Measurements from ENCODE around the gene SNUPN.
A peak's percentile ranks its signal among the peaks of the same experiment; 100 is the strongest.

SNUPN gene

GRCh38 chr15:75651810-75652543 is 26.5 kb upstream of the SNUPN start:
- Histone ChIP-seq H3K4me3 (ENCODE audit: extremely low read depth, insufficient read depth, low read length, poor library complexity, severe bottlenecking) (peak overlapping the region; percentile 24), H3K4me1 (ENCODE audit: control insufficient read depth, insufficient read depth, low read length, poor library complexity, severe bottlenecking) (peaks cover 42% of the 10 kb centered on the region), H3K27ac (ENCODE audit: low read depth, low read length, severe bottlenecking) (no peak overlapping the region), H3K9me3 (ENCODE audit: control insufficient read depth, low read length) (no peaks in the 10 kb centered on the region), H3K36me3 (ENCODE audit: control insufficient read depth, insufficient read depth, low read length) (peaks cover 60% of the 10 kb centered on the region)
- WGBS, 2 experiments (ENCODE audit: insufficient coverage in 2 of 2): 100% methylated on average over 1 of the region's 2 CpGs

- H3K4me3 ChIP-seq (ENCODE audit: extremely low read depth, insufficient read depth, low read length, poor library complexity, severe bottlenecking): peak overlapping the region; percentile 24
Observed at GRCh38 chr15:75650908-75651809, 25.6 kb upstream of the SNUPN start.

GRCh38 chr15:75649848-75650247 is 24.3 kb upstream of the SNUPN start:
- peaks cover 42% of the 10 kb centered on the region for H3K4me1 ChIP-seq (ENCODE audit: control insufficient read depth, insufficient read depth, low read length, poor library complexity, severe bottlenecking)
- 95 to 96% methylated on average over 13 to 17 of the region's 18 CpGs for WGBS, 2 experiments (ENCODE audit: insufficient coverage in 2 of 2)
- H3K4me3 ChIP-seq (ENCODE audit: extremely low read depth, insufficient read depth, low read length, poor library complexity, severe bottlenecking): peak overlapping the region; percentile 24
- H3K36me3 ChIP-seq (ENCODE audit: control insufficient read depth, insufficient read depth, low read length): peaks cover 41% of the 10 kb centered on the region
- no peak overlapping the region for H3K27ac ChIP-seq (ENCODE audit: low read depth, low read length, severe bottlenecking)
- H3K9me3 ChIP-seq (ENCODE audit: control insufficient read depth, low read length): no peaks in the 10 kb centered on the region

More at GRCh38 chr15:75650908-75651809, 25.6 kb upstream of the SNUPN start:
- Histone ChIP-seq H3K27ac (ENCODE audit: low read depth, low read length, severe bottlenecking) (no peak overlapping the region), H3K9me3 (ENCODE audit: control insufficient read depth, low read length) (no peaks in the 10 kb centered on the region), H3K36me3 (ENCODE audit: control insufficient read depth, insufficient read depth, low read length) (peaks cover 52% of the 10 kb centered on the region), H3K4me1 (ENCODE audit: control insufficient read depth, insufficient read depth, low read length, poor library complexity, severe bottlenecking) (peaks cover 42% of the 10 kb centered on the region)
- 80 to 91% methylated on average over 7 to 9 of the region's 9 CpGs for WGBS, 2 experiments (ENCODE audit: insufficient coverage in 2 of 2)

GRCh38 chr15:75649045-75649761 is 23.7 kb upstream of the SNUPN start:
- Histone ChIP-seq H3K9me3 (ENCODE audit: control insufficient read depth, low read length) (no peaks in the 10 kb centered on the region), H3K4me3 (ENCODE audit: extremely low read depth, insufficient read depth, low read length, poor library complexity, severe bottlenecking) (peak overlapping the region; percentile 68), H3K36me3 (ENCODE audit: control insufficient read depth, insufficient read depth, low read length) (peaks cover 35% of the 10 kb centered on the region), H3K4me1 (ENCODE audit: control insufficient read depth, insufficient read depth, low read length, poor library complexity, severe bottlenecking) (peaks cover 42% of the 10 kb centered on the region), H3K27ac (ENCODE audit: low read depth, low read length, severe bottlenecking) (peak overlapping the region; percentile 88)
- WGBS, 2 experiments (ENCODE audit: insufficient coverage in 2 of 2): 86 to 87% methylated on average over 16 to 19 of the region's 19 CpGs

- Histone ChIP-seq H3K4me1 (ENCODE audit: control insufficient read depth, insufficient read depth, low read length, poor library complexity, severe bottlenecking) (peaks cover 42% of the 10 kb centered on the region), H3K27ac (ENCODE audit: low read depth, low read length, severe bottlenecking) (peak overlapping the region; percentile 88), H3K9me3 (ENCODE audit: control insufficient read depth, low read length) (no peaks in the 10 kb centered on the region), H3K36me3 (ENCODE audit: control insufficient read depth, insufficient read depth, low read length) (peaks cover 29% of the 10 kb centered on the region), H3K4me3 (ENCODE audit: extremely low read depth, insufficient read depth, low read length, poor library complexity, severe bottlenecking) (peak overlapping the region; percentile 68)
- 2% methylated on average over 32 to 34 of the region's 34 CpGs for WGBS, 2 experiments (ENCODE audit: insufficient coverage in 2 of 2)
Observed at GRCh38 chr15:75648156-75649000, 22.9 kb upstream of the SNUPN start.

GRCh38 chr15:75647370-75648155 is 22.0 kb upstream of the SNUPN start, which contains the start of gene SNX33:
TSS of gene SNX33 (plus strand) at chr15:75647912. CDS start at chr15:75649103, 1,191 bp downstream.
- peak within 1 kb of the TSS; percentile 68 for H3K4me3 ChIP-seq (ENCODE audit: extremely low read depth, insufficient read depth, low read length, poor library complexity, severe bottlenecking)
- WGBS, 2 experiments (ENCODE audit: insufficient coverage in 2 of 2): 0 to 1% methylated on average over 39 to 43 of the region's 76 CpGs
- H3K9me3 ChIP-seq (ENCODE audit: control insufficient read depth, low read length): no peaks in the 10 kb centered on the region
- H3K36me3 ChIP-seq (ENCODE audit: control insufficient read depth, insufficient read depth, low read length): peaks cover 25% of the 10 kb centered on the region
- peak within 1 kb of the TSS; percentile 88 for H3K27ac ChIP-seq (ENCODE audit: low read depth, low read length, severe bottlenecking)
- H3K4me1 ChIP-seq (ENCODE audit: control insufficient read depth, insufficient read depth, low read length, poor library complexity, severe bottlenecking): peaks cover 34% of the 10 kb centered on the region

GRCh38 chr15:75646944-75647364 is 21.4 kb upstream of the SNUPN start:
- peak overlapping the region; percentile 88 for H3K27ac ChIP-seq (ENCODE audit: low read depth, low read length, severe bottlenecking)
- 2 to 11% methylated on average over 10 to 13 of the region's 26 CpGs for WGBS, 2 experiments (ENCODE audit: insufficient coverage in 2 of 2)
- H3K9me3 ChIP-seq (ENCODE audit: control insufficient read depth, low read length): no peaks in the 10 kb centered on the region
- peak overlapping the region; percentile 68 for H3K4me3 ChIP-seq (ENCODE audit: extremely low read depth, insufficient read depth, low read length, poor library complexity, severe bottlenecking)
- H3K4me1 ChIP-seq (ENCODE audit: control insufficient read depth, insufficient read depth, low read length, poor library complexity, severe bottlenecking): peaks cover 28% of the 10 kb centered on the region
- H3K36me3 ChIP-seq (ENCODE audit: control insufficient read depth, insufficient read depth, low read length): peaks cover 23% of the 10 kb centered on the region

GRCh38 chr15:75646112-75646943 is 20.8 kb upstream of the SNUPN start:
- Histone ChIP-seq H3K4me3 (ENCODE audit: extremely low read depth, insufficient read depth, low read length, poor library complexity, severe bottlenecking) (peak overlapping the region; percentile 68), H3K9me3 (ENCODE audit: control insufficient read depth, low read length) (no peaks in the 10 kb centered on the region), H3K36me3 (ENCODE audit: control insufficient read depth, insufficient read depth, low read length) (peaks cover 19% of the 10 kb centered on the region), H3K4me1 (ENCODE audit: control insufficient read depth, insufficient read depth, low read length, poor library complexity, severe bottlenecking) (peaks cover 22% of the 10 kb centered on the region), H3K27ac (ENCODE audit: low read depth, low read length, severe bottlenecking) (peak overlapping the region; percentile 88)
- WGBS, 2 experiments (ENCODE audit: insufficient coverage in 2 of 2): 71 to 78% methylated on average over 4 to 5 of the region's 5 CpGs

- 40 to 69% methylated on average over 1 to 2 of the region's 2 CpGs for WGBS, 2 experiments (ENCODE audit: insufficient coverage in 2 of 2)
- Histone ChIP-seq H3K36me3 (ENCODE audit: control insufficient read depth, insufficient read depth, low read length) (peaks cover under 1% of the 10 kb centered on the region), H3K27ac (ENCODE audit: low read depth, low read length, severe bottlenecking) (no peak overlapping the region), H3K9me3 (ENCODE audit: control insufficient read depth, low read length) (no peaks in the 10 kb centered on the region), H3K4me3 (ENCODE audit: extremely low read depth, insufficient read depth, low read length, poor library complexity, severe bottlenecking) (no peak overlapping the region), H3K4me1 (ENCODE audit: control insufficient read depth, insufficient read depth, low read length, poor library complexity, severe bottlenecking) (peaks cover 5% of the 10 kb centered on the region)
Observed at GRCh38 chr15:75644376-75644775, 18.9 kb upstream of the SNUPN start.
